AG10803 (cell line): ENCODE data around the gene MTA3.

Experiments
- DNase-seq: peaks from one replicate; pipeline ENCODE4 v3.0.0; 2010; ENCODE audit warnings: low read depth
- H3K4me3 ChIP-seq: 2 replicates; pipeline ENCODE4 v1.5.1; 2011; ENCODE audit warnings: mild to moderate bottlenecking, low read length, control low read depth
- TF ChIP-seq, protein P1 (sequence below): conservative IDR thresholded peaks from 2 replicates; pipeline ENCODE4 v1.5.1; 2011; ENCODE audit warnings: mild to moderate bottlenecking, low read length, control low read depth, inconsistent platforms

The MTA3 gene

DNA sequence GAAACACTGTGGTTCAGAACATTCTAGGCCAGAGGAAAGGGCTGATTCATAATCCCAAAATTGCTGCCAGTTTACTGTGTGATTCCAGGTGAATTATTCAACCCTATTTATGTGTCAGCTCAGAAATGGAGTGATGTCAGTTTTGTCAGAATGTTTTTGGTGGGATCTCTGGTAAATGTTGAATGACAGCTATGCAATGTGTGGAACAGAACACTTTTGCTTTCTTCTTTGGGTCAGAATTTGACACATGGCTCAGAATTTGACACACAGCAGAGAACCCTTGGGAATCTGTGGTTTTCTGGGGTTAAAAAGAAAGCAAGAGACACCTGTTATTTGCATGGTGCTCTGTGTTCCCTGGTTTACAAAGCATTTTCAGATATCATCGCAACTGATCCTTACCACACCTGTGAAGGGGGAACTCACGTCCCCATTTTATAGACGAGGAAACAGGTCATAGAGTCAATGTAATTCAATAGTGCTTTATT is 1.6 kb upstream of the MTA3 start:
- no peak overlapping the region for H3K4me3 ChIP-seq
- DNase-seq, result no peak
- TF ChIP-seq, protein P1, sequence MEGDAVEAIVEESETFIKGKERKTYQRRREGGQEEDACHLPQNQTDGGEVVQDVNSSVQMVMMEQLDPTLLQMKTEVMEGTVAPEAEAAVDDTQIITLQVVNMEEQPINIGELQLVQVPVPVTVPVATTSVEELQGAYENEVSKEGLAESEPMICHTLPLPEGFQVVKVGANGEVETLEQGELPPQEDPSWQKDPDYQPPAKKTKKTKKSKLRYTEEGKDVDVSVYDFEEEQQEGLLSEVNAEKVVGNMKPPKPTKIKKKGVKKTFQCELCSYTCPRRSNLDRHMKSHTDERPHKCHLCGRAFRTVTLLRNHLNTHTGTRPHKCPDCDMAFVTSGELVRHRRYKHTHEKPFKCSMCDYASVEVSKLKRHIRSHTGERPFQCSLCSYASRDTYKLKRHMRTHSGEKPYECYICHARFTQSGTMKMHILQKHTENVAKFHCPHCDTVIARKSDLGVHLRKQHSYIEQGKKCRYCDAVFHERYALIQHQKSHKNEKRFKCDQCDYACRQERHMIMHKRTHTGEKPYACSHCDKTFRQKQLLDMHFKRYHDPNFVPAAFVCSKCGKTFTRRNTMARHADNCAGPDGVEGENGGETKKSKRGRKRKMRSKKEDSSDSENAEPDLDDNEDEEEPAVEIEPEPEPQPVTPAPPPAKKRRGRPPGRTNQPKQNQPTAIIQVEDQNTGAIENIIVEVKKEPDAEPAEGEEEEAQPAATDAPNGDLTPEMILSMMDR, result no peak

- TF ChIP-seq, protein P1, result no peak
- DNase-seq, result peak; percentile 83
- H3K4me3 ChIP-seq, result no peak overlapping the region
Measured at GRCh38 chr2:42567364-42567763, 1.1 kb upstream of the MTA3 start.

- H3K4me3 ChIP-seq, result peak overlapping the region; percentile 37
- TF ChIP-seq, protein P1, result no peak
- peak; percentile 12 for DNase-seq
Measured at GRCh38 chr2:42567806-42568400, 529 bp upstream of the MTA3 start.

DNA sequence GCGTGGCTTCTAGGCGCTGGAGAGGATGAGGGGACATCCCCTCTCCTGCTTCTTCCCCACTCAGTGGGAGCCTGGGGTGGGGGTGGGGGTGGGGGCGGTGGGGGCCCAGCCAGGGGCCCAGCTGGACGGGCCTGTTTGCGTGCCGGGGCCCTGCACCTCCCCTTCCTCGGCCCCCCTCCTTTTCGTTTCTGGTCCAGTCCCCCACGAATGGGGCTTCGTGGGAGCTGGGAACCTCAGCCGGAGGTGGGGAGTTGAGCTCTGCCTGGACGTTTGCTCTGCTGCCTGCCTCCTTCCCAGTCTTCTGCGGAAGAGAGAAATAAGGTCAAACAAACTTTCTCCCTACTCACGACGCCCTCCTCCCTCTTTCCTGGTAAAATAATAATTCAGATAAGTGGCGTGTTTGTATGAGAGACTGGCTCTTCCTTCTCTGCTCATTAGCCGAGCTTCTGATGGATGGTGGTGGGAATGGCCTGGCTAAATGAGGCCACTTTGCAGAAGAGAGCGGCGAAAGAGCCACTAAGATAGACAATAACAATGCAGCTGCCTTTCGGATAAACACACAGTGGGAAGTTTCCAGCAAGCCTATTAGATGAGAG is 782 bp downstream of the MTA3 start:
- TF ChIP-seq, protein P1, result no peak
- peak; percentile 32 for DNase-seq
- H3K4me3 ChIP-seq, result peak overlapping the region; percentile 87

- TF ChIP-seq, protein P1, result no peak
- H3K4me3 ChIP-seq, result peak overlapping the region; percentile 87
- no peak for DNase-seq
Measured at GRCh38 chr2:42569883-42570282, 1.5 kb downstream of the MTA3 start.

GRCh38 chr2:42572297-42573081 is 4.1 kb downstream of the MTA3 start:
- TF ChIP-seq, protein P1, result no peak
- no peak overlapping the region for H3K4me3 ChIP-seq
- no peak for DNase-seq
